SU-DHL-6 (cell line): ENCODE data around the gene SOAT2.

Source experiments
- CTCF ChIP-seq: fragments of 200-600 bp; sonication (generic); IDR thresholded peaks from one replicate; pipeline ENCODE4 v1.5.1; 2017; ENCODE audit warnings: antibody characterized with exemption, mild to moderate bottlenecking, low read length, moderate library complexity; ENCODE audit not compliant: insufficient read depth, poor library complexity, severe bottlenecking
- EZH2phosphoT487 ChIP-seq: fragments of 200-600 bp; sonication (generic), shearing (Covaris generic); conservative IDR thresholded peaks from 2 replicates; pipeline ENCODE4 v1.6.1; 2018; ENCODE audit warnings: mild to moderate bottlenecking, antibody characterized with exemption, low read length, moderate library complexity, mixed read lengths

DNA sequence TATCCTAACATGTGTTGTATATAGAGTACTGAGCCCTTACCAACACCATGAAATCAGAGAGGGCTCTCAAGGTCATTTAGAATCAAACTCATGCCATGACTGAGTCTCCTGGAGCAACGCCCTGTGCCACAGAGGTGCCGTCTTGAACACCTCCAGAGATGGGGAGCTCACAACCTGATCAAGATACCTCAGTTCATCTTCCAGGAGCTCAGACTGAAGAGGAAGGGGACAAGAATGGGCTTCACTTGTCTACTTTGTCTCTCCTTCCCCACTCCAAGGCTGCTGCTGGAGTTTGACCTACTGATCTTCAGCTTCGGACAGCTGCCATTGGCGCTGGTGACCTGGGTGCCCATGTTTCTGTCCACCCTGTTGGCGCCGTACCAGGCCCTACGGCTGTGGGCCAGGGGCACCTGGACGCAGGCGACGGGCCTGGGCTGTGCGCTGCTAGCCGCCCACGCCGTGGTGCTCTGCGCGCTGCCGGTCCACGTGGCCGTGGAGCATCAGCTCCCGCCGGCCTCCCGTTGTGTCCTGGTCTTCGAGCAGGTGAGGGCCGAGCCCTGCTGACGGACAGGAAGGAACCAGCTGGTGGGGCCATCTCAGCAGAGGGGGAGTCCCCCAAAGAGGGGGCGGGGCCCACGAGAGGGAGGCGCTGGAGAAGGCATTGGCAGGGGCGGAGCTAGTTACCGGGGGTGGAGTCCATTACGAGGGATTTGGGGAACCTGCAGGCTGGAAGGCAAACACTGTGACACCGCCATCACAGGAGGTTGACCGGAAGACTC lies 12.0 kb downstream of the SOAT2 start:
- no peak for TF ChIP-seq EZH2phosphoT487
- TF ChIP-seq CTCF = no peak
